Measurements from ENCODE around the gene POGZ. TPM values are rescaled to one million over a fixed set of nuclear protein-coding genes. Genes with fewer than 3 reads are reported as not detected.

The POGZ gene
- total and polyA plus RNA-seq, 2 of the 13 experiments (the other 11 are each of a cell fraction or from before 2014, with no cell fraction given), result 15.3 to 45.6 TPM

DNA sequence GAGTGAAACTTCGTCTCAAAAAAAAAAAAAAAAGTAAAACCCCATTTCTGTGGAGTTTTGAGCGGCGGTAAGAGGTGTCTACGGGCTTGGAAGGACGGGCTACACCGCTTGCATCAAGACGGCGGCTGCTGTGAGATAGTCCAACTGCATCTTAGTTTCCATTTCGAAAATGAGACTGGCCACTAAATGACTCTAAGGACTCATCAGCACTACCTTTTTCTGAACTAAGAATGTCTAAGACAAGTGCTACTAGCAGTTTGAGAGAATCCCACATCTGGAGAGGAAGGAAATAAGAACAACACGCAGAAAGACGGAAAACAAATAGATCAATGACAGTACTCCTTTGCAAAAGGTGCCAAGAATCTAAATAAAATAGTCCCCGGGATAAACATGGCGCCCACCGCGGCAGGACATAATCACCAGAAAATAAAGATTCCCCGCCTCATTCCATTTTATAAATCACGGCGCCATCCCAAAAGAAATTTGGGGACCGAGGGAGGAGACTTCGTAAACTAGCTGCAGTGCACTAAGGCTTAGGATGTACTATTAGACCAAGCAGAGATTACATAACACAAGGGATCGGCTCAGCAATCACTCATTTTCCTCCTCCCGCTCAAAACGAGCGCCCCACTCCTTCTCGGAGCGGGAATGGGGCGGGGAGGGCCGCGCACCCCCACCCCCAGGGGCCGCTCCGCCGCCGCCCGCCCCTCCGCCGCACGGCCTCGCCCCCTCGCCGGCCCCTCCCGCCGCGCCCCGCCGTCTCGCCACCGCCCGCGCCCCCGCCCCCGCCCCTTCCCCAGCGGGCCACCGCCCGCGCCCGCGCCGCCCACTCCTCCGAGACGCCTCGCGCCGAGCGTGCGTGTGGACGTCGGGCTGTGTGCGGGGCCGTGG lies 1.1 kb downstream of the POGZ start (continued):
- TF ChIP-seq FOSL2 (CRISPR knock-in tag; IDR thresholded peaks at IDR 0.05) (no peak), SATB2 (CRISPR knock-in tag; IDR thresholded peaks at IDR 0.05) (no peak), NFYB (CRISPR knock-in tag; IDR thresholded peaks at IDR 0.05) (0 out of 2 replicates have a peak, but pooled peaks have one; percentile 22)
- TF ChIP-seq, protein P1, sequence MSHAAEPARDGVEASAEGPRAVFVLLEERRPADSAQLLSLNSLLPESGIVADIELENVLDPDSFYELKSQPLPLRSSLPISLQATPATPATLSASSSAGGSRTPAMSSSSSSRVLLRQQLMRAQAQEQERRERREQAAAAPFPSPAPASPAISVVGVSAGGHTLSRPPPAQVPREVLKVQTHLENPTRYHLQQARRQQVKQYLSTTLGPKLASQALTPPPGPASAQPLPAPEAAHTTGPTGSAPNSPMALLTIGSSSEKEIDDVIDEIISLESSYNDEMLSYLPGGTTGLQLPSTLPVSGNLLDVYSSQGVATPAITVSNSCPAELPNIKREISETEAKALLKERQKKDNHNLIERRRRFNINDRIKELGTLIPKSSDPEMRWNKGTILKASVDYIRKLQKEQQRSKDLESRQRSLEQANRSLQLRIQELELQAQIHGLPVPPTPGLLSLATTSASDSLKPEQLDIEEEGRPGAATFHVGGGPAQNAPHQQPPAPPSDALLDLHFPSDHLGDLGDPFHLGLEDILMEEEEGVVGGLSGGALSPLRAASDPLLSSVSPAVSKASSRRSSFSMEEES (CRISPR knock-in tag; IDR thresholded peaks at IDR 0.05), result 0 out of 2 replicates have a peak, but pooled peaks have one; percentile 23

DNA sequence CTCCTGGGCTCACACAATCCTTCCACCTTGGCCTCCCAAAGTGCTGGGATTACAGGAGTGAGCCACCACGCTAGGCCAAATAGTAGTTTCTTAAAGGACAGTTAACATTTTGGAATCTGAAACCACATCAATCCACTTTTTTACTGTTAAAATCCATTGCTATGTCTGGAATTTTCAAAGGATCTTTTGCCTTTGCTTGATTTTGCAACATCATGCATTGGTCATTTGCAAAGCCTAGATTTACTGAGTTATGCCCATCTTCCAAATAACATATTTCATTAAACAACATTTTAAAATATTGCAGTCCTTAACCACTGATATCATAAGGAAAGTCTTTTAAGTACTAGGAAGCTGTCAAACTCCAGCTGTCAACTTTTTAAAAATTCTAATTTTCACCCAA lies 3.3 kb downstream of the POGZ start:
- POLR2A ChIA-PET, result interaction anchor here (0.7 kb wide), 2 partner anchors 23 to 80 kb away, joined by 3 to 4 read pairs; no protein-coding TSS in a partner anchor
- no peak overlapping the region for H3K4me2 ChIP-seq (ENCODE audit: low read depth, low read length)
- DNase-seq (ENCODE audit: low spot score), result no peak
- no peak overlapping the region for H3K4me3 ChIP-seq (replicated peaks in 1 of 3; ENCODE audit: insufficient read depth in 1 of 3, low read depth in 2 of 3, low read length in 3 of 3)
- no TSS peak for BruUV-seq (replicated peaks)
- in situ Hi-C loops (cut with HindIII; ENCODE audit: extremely low pct_ligation_motif_present, low pct_unique_long_range_greater_than_20kb), result no loop called here
- ATAC-seq, result no peak
- no peaks in the 10 kb centered on the region for H3K36me3 ChIP-seq (replicated peaks in 1 of 2; ENCODE audit: control insufficient read depth in 1 of 2, insufficient read depth in 2 of 2, low read length in 2 of 2)
- no peak for FAIRE-seq
- H3K27me3 ChIP-seq (ENCODE audit: control insufficient read depth in 1 of 2, insufficient read depth in 2 of 2, low read length in 2 of 2), result no peaks in the 10 kb centered on the region
- CTCF ChIA-PET (ENCODE audit: low intra/inter-chr PET ratio, low total read pairs), result no interaction called here
- no peak overlapping the region for H3K27ac ChIP-seq (ENCODE audit: extremely low read length, insufficient read depth, low read length)
- no peaks in the 10 kb centered on the region for H3K9me3 ChIP-seq (ENCODE audit: low read length)
- no peak overlapping the region for H3K9ac ChIP-seq (ENCODE audit: insufficient read depth, low read depth, low read length)
- H4K20me1 ChIP-seq (ENCODE audit: insufficient read depth, low read length), result peaks cover 26% of the 10 kb centered on the region; the same call in 1 of the 2 replicates
- peaks cover 39% of the 10 kb centered on the region for H3K4me1 ChIP-seq (ENCODE audit: insufficient read depth, low read length)
- no peak for TF ChIP-seq EHMT2 (IDR thresholded peaks at IDR 0.05; ENCODE audit: borderline replicate concordance, low read depth, low read length)
- TF ChIP-seq, protein P2, sequence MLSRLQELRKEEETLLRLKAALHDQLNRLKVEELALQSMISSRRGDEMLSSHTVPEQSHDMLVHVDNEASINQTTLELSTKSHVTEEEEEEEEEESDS (CRISPR knock-in tag; IDR thresholded peaks at IDR 0.05; ENCODE audit: borderline replicate concordance), result no peak
- TF ChIP-seq KDM4B (CRISPR knock-in tag; IDR thresholded peaks at IDR 0.05), result no peak
- no peak for TF ChIP-seq LCORL (IDR thresholded peaks at IDR 0.05)
- no peak for TF ChIP-seq LCORL (CRISPR knock-in tag; IDR thresholded peaks at IDR 0.05)
- 95% methylated on average over 1 of the region's 1 CpG for WGBS (ENCODE audit: low lambda C conversion rate)
- H2AFZ ChIP-seq (ENCODE audit: low read length), result no peak overlapping the region
- intact Hi-C loops (cut with micrococcal nuclease; ENCODE audit: unreplicated experiment), result no loop called here
- peaks cover 71% of the 10 kb centered on the region for H3K79me2 ChIP-seq (ENCODE audit: insufficient read depth, low read length)

Measured in HepG2 (cell line).